Measurements from ENCODE around the gene PLA2G2F. TPM values are rescaled to one million over a fixed set of nuclear protein-coding genes. Genes with fewer than 3 reads are reported as not detected.

PLA2G2F gene
- total and polyA plus RNA-seq, 2 donors (not counting 3 experiments of a cell fraction or from before 2014, with no cell fraction given), result not detected

DNA sequence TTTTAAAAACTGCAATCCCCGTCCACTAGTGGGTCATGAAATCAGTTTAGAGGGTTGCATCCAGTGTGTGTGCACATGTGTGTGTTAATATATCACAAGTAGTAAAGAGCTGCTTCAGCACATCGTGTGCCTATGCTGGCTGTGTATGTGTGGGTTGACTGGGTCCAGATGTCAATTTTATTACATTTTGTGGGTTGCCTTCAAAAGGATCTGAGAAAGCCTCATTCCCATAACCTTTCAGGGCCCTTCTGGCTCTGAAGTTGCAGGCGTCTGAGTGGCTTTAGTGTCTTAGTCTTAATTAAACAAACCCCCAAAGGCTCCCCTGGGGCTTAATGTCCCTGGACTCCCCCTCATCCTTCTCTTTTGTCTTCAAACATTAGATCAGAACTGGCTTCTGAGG lies 39.6 kb upstream of the PLA2G2F start:
- POLR2A ChIA-PET, result no interaction called here

More for the DNA sequence above, 39.6 kb upstream of the PLA2G2F start:
- dilution Hi-C loops (cut with MboI; ENCODE audit: extremely low pct_ligation_motif_present, low sequenced_read_pairs) (no loop called here), intact Hi-C loops (cut with micrococcal nuclease) (no loop called here)
- no peak for DNase-seq (ENCODE audit: low read depth, low spot score)
- H3K27me3 ChIP-seq (ENCODE audit: control insufficient read depth in 2 of 2, insufficient read depth in 2 of 2, low read length in 2 of 2), result peaks cover 0 to 2% of the 10 kb centered on the region in 2 experiments
- no peaks in the 10 kb centered on the region for H3K4me1 ChIP-seq (ENCODE audit: control insufficient read depth, extremely low read depth, insufficient read depth, low read length)
- no peak overlapping the region for H3K9ac ChIP-seq (replicated peaks; ENCODE audit: extremely low read depth, insufficient read depth, low read length)
- BruUV-seq (replicated peaks), result no TSS peak
- no peak overlapping the region for H2AFZ ChIP-seq (ENCODE audit: low read depth, low read length)
- no peak overlapping the region for H3K4me2 ChIP-seq (ENCODE audit: insufficient read depth, low read length)
- no peaks in the 10 kb centered on the region for H4K20me1 ChIP-seq (replicated peaks; ENCODE audit: control insufficient read depth, extremely low read depth, insufficient read depth, low read length)
- H3K9me3 ChIP-seq (replicated peaks; ENCODE audit: control insufficient read depth, insufficient read depth, low read length), result no peaks in the 10 kb centered on the region
- H3K36me3 ChIP-seq (ENCODE audit: control insufficient read depth in 2 of 2, extremely low read depth in 1 of 2, insufficient read depth in 2 of 2, low read length in 2 of 2), result no peaks in the 10 kb centered on the region
- H3K79me2 ChIP-seq (ENCODE audit: control insufficient read depth, insufficient read depth, low read length), result no peaks in the 10 kb centered on the region
- H3K9me1 ChIP-seq (replicated peaks; ENCODE audit: control insufficient read depth, extremely low read depth, insufficient read depth, low read length), result no peaks in the 10 kb centered on the region
- no peak overlapping the region for H3K27ac ChIP-seq (ENCODE audit: insufficient read depth, low read depth, low read length)
- no peak overlapping the region for H3K4me3 ChIP-seq (replicated peaks in 1 of 3; ENCODE audit: insufficient read depth in 1 of 3, low read depth in 1 of 3, low read length in 3 of 3)
- TF ChIP-seq EZH2 (IDR thresholded peaks at IDR 0.05; ENCODE audit: borderline replicate concordance, low read depth, low read length, severe bottlenecking), result no peak
- no peak for TF ChIP-seq POLR2A (IDR thresholded peaks at IDR 0.05; ENCODE audit: low read depth, low read length)
- TF ChIP-seq, protein P1, sequence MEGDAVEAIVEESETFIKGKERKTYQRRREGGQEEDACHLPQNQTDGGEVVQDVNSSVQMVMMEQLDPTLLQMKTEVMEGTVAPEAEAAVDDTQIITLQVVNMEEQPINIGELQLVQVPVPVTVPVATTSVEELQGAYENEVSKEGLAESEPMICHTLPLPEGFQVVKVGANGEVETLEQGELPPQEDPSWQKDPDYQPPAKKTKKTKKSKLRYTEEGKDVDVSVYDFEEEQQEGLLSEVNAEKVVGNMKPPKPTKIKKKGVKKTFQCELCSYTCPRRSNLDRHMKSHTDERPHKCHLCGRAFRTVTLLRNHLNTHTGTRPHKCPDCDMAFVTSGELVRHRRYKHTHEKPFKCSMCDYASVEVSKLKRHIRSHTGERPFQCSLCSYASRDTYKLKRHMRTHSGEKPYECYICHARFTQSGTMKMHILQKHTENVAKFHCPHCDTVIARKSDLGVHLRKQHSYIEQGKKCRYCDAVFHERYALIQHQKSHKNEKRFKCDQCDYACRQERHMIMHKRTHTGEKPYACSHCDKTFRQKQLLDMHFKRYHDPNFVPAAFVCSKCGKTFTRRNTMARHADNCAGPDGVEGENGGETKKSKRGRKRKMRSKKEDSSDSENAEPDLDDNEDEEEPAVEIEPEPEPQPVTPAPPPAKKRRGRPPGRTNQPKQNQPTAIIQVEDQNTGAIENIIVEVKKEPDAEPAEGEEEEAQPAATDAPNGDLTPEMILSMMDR (IDR thresholded peaks at IDR 0.05; ENCODE audit: extremely low read depth in 1 of 2, insufficient read depth in 1 of 2, low read depth in 1 of 2, low read length in 2 of 2), result no peak
- TF ChIP-seq MYC (IDR thresholded peaks at IDR 0.05; ENCODE audit: low read depth, low read length), result no peak
- TF ChIP-seq, protein P2, sequence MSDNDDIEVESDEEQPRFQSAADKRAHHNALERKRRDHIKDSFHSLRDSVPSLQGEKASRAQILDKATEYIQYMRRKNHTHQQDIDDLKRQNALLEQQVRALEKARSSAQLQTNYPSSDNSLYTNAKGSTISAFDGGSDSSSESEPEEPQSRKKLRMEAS (IDR thresholded peaks at IDR 0.05; ENCODE audit: insufficient read depth, insufficient read length), result no peak
- no peak for TF ChIP-seq POLR2AphosphoS5 (IDR thresholded peaks at IDR 0.05; ENCODE audit: insufficient read depth, low read depth, low read length)
- no peak for TF ChIP-seq FOS (IDR thresholded peaks at IDR 0.05; ENCODE audit: borderline replicate concordance, insufficient read depth, low read length)
- no peak for TF ChIP-seq GATA2 (IDR thresholded peaks at IDR 0.05; ENCODE audit: insufficient read depth, insufficient read length, low read depth, low read length)
- TF ChIP-seq JUN (IDR thresholded peaks at IDR 0.05; ENCODE audit: borderline replicate concordance, insufficient read depth, insufficient read length, low read depth), result no peak
- FAIRE-seq, result no peak
- CTCF ChIA-PET, result interaction anchor here (0.6 to 3.4 kb wide), 6 partner anchors 9 to 95 kb away, joined by 3 to 32 read pairs (median 3); no protein-coding TSS in a partner anchor

Measured in endothelial cell of umbilical vein (primary cell).